ENCODE results near the gene SLC50A1. TPM values are rescaled to one million over a fixed set of nuclear protein-coding genes. Genes with fewer than 3 reads are reported as not detected.
"Not testable (repeated sequence)": the region's sequence is repeated elsewhere in the genome, so short reads cannot be mapped to it uniquely, and the experiment has no call there.

SLC50A1 gene
- total RNA-seq, 1 donor from 2014 or later, result 77.3 TPM

- CTCF ChIA-PET, result interaction anchor here (0.9 to 6.4 kb wide), 5 partner anchors 30 to 122 kb away, joined by 3 to 145 read pairs (median 19); partner anchors contain the start of gene SLC50A1
- intact Hi-C loops (cut with micrococcal nuclease), result no loop called here
Observed at GRCh38 chr1:155166051-155166470, 30.4 kb downstream of the SLC50A1 start.

GRCh38 chr1:155166471-155167165 is 31.0 kb downstream of the SLC50A1 start:
- H3K27me3 Mint-ChIP-seq, result no peaks in the 10 kb centered on the region
- peak overlapping the region; percentile 37 for H3K27ac Mint-ChIP-seq
- POLR2A ChIA-PET, result interaction anchor here (0.6 to 4.5 kb wide), 16 partner anchors 12 to 105 kb away, joined by 3 to 92 read pairs (median 6); partner anchors contain the start of genes DPM3, EFNA4 and SLC50A1
- CTCF ChIA-PET, result interaction anchor here (0.8 to 6.4 kb wide), 16 partner anchors 13 to 123 kb away, joined by 3 to 145 read pairs (median 5); partner anchors contain the start of genes EFNA4 and SLC50A1
- peak; percentile 8 for ATAC-seq (ENCODE audit: low read depth)
- no peak for DNase-seq
- H3K9me3 Mint-ChIP-seq, result no peaks in the 10 kb centered on the region
- intact Hi-C loops (cut with micrococcal nuclease), result loop anchor here (1.0 kb wide), 7 partner anchors 16 to 121 kb away; partner anchors contain the start of genes DPM3, EFNA4 and SLC50A1
- TF ChIP-seq CTCF (IDR thresholded peaks at IDR 0.05), result no peak
- peak overlapping the region; percentile 80 for H3K4me3 Mint-ChIP-seq
- H3K4me1 Mint-ChIP-seq, result peaks cover 18% of the 10 kb centered on the region
- H3K36me3 Mint-ChIP-seq (ENCODE audit: low read depth), result peaks cover 16% of the 10 kb centered on the region

More at GRCh38 chr1:155166051-155166470, 30.4 kb downstream of the SLC50A1 start:
- DNase-seq (no peak), ATAC-seq (ENCODE audit: low read depth) (no peak)
- Mint-ChIP-seq H3K4me3 (no peak overlapping the region), H3K4me1 (peaks cover 18% of the 10 kb centered on the region), H3K36me3 (ENCODE audit: low read depth) (peaks cover 16% of the 10 kb centered on the region), H3K9me3 (no peaks in the 10 kb centered on the region), H3K27ac (no peak overlapping the region), H3K27me3 (no peaks in the 10 kb centered on the region)
- POLR2A ChIA-PET, result interaction anchor here (0.6 to 4.5 kb wide), 9 partner anchors 12 to 103 kb away, joined by 3 to 92 read pairs (median 7); partner anchors contain the start of genes DPM3, EFNA4 and SLC50A1
- no peak for TF ChIP-seq CTCF (IDR thresholded peaks at IDR 0.05)

- no peak for TF ChIP-seq CTCF (IDR thresholded peaks at IDR 0.05)
- ChIA-PET CTCF (interaction anchor here (0.6 to 6.4 kb wide), 28 partner anchors 10 to 603 kb away, joined by 3 to 145 read pairs (median 4); partner anchors contain the start of genes ADAM15, DPM3, EFNA4 and SLC50A1), POLR2A (interaction anchor here (0.5 to 4.5 kb wide), 20 partner anchors 13 to 106 kb away, joined by 3 to 92 read pairs (median 6); partner anchors contain the start of genes DPM3, EFNA4 and SLC50A1)
- no peaks in the 10 kb centered on the region for H3K9me3 Mint-ChIP-seq
- peak overlapping the region; percentile 72 for H3K27ac Mint-ChIP-seq
- H3K27me3 Mint-ChIP-seq, result no peaks in the 10 kb centered on the region
- peaks cover 25% of the 10 kb centered on the region for H3K4me1 Mint-ChIP-seq
- intact Hi-C loops (cut with micrococcal nuclease), result loop anchor here (1.0 kb wide), 8 partner anchors 17 to 122 kb away; partner anchors contain the start of genes DPM3, EFNA4 and SLC50A1
- H3K36me3 Mint-ChIP-seq (ENCODE audit: low read depth), result peaks cover 17% of the 10 kb centered on the region
- peak; percentile 80 for DNase-seq
- peak; percentile 82 for ATAC-seq (ENCODE audit: low read depth)
- H3K4me3 Mint-ChIP-seq, result peak overlapping the region; percentile 80
Observed at GRCh38 chr1:155167166-155168104, 31.8 kb downstream of the SLC50A1 start.

GRCh38 chr1:155168105-155168445 is 32.4 kb downstream of the SLC50A1 start:
- not testable (repeated sequence) for ATAC-seq (ENCODE audit: low read depth); H3K27ac Mint-ChIP-seq; H3K9me3 Mint-ChIP-seq; H3K27me3 Mint-ChIP-seq; DNase-seq
- POLR2A ChIA-PET, result interaction anchor here (1.1 to 4.5 kb wide), 8 partner anchors 18 to 83 kb away, joined by 3 to 92 read pairs (median 6); partner anchors contain the start of gene SLC50A1
- H3K4me1 Mint-ChIP-seq, result peaks cover 28% of the 10 kb centered on the region
- peaks cover 22% of the 10 kb centered on the region for H3K36me3 Mint-ChIP-seq (ENCODE audit: low read depth)
- intact Hi-C loops (cut with micrococcal nuclease), result loop anchor here (1.0 kb wide), 1 partner anchor 56 kb away; no protein-coding TSS in a partner anchor
- CTCF ChIA-PET, result interaction anchor here (0.6 to 6.4 kb wide), 21 partner anchors 14 to 604 kb away, joined by 3 to 145 read pairs (median 4); partner anchors contain the start of genes ADAM15, DPM3 and SLC50A1
- H3K4me3 Mint-ChIP-seq, result peak overlapping the region; percentile 80

Measured in activated B cell treated with CpG ODN at 0.5 μM for 24 hours (primary cell).